ENCODE measurements around the gene ISM2.
"Not testable (repeated sequence)": the region's sequence is repeated elsewhere in the genome, so short reads cannot be mapped to it uniquely, and the experiment has no call there.

DNA sequence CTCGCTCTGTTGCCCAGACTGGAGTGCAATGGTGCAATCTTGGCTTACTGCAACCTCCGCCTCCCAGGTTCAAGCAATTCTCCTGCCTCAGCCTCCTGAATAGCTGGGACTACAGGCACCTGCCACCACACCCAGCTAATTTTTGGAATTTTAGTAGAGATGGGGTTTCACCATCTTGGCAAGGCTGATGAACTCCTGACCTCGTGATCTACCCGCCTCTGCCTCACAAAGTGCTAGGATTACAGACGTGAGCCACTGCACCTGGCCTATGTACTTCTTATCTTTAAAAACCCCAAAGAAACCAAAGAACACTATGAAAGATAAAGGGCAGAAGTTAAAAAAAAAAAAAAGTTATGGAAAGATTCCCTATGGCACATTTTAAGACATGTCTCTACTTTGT is 38.3 kb upstream of the ISM2 start:
- TF ChIP-seq POLR2A, POLR2AphosphoS5 (IDR thresholded peaks at IDR 0.05): not testable (repeated sequence)
- TF ChIP-seq, protein P1, sequence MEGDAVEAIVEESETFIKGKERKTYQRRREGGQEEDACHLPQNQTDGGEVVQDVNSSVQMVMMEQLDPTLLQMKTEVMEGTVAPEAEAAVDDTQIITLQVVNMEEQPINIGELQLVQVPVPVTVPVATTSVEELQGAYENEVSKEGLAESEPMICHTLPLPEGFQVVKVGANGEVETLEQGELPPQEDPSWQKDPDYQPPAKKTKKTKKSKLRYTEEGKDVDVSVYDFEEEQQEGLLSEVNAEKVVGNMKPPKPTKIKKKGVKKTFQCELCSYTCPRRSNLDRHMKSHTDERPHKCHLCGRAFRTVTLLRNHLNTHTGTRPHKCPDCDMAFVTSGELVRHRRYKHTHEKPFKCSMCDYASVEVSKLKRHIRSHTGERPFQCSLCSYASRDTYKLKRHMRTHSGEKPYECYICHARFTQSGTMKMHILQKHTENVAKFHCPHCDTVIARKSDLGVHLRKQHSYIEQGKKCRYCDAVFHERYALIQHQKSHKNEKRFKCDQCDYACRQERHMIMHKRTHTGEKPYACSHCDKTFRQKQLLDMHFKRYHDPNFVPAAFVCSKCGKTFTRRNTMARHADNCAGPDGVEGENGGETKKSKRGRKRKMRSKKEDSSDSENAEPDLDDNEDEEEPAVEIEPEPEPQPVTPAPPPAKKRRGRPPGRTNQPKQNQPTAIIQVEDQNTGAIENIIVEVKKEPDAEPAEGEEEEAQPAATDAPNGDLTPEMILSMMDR (IDR thresholded peaks at IDR 0.05): not testable (repeated sequence)

All from prostate gland (tissue), 2 donors.